Inflammatory macrophage treated with lipopolysaccharide for 4 hours (primary cell): ENCODE data around the gene ABHD10.
A peak's percentile ranks its signal among the peaks of the same experiment; 100 is the strongest.

ENCODE experiments used
- DNase-seq: peaks from one replicate; pipeline ENCODE4 v3.0.0-alpha.2; 2020

The ABHD10 gene

GRCh38 chr3:111978583-111979433 lies at the start of gene ABHD10:
ABHD10 (plus strand) TSS chr3:111979026; CDS start chr3:111979062, 36 bp downstream.
- DNase-seq: peak; percentile 99

GRCh38 chr3:111929484-111929883 lies 49.3 kb upstream of the ABHD10 start:
- no peak for DNase-seq

- DNase-seq: no peak
Observed at GRCh38 chr3:111932946-111933345, 45.9 kb upstream of the ABHD10 start.

- no peak for DNase-seq
Observed at GRCh38 chr3:111936191-111936841, 42.5 kb upstream of the ABHD10 start.

- DNase-seq: no peak
Observed at GRCh38 chr3:111936967-111937366, 41.9 kb upstream of the ABHD10 start.

- no peak for DNase-seq
Observed at GRCh38 chr3:111937871-111938270, 41.0 kb upstream of the ABHD10 start.

GRCh38 chr3:111939873-111940272 lies 39.0 kb upstream of the ABHD10 start:
- DNase-seq: no peak

- DNase-seq: no peak
Observed at GRCh38 chr3:111943533-111943932, 35.3 kb upstream of the ABHD10 start.

- DNase-seq: peak; percentile 38
Observed at GRCh38 chr3:111944372-111944771, 34.5 kb upstream of the ABHD10 start.

- DNase-seq: no peak
Observed at GRCh38 chr3:111947231-111947630, 31.6 kb upstream of the ABHD10 start.

- no peak for DNase-seq
Observed at GRCh38 chr3:111948786-111949185, 30.0 kb upstream of the ABHD10 start.

- no peak for DNase-seq
Observed at GRCh38 chr3:111949712-111950111, 29.1 kb upstream of the ABHD10 start.

- DNase-seq: no peak
Observed at GRCh38 chr3:111951032-111951431, 27.8 kb upstream of the ABHD10 start.

GRCh38 chr3:111952086-111952485 lies 26.7 kb upstream of the ABHD10 start:
- DNase-seq: no peak

GRCh38 chr3:111952866-111953450 lies 25.9 kb upstream of the ABHD10 start:
- DNase-seq: no peak

GRCh38 chr3:111954228-111954990 lies 24.4 kb upstream of the ABHD10 start:
- no peak for DNase-seq

- DNase-seq: no peak
Observed at GRCh38 chr3:111955876-111956275, 22.9 kb upstream of the ABHD10 start.

- DNase-seq: no peak
Observed at GRCh38 chr3:111956449-111956848, 22.4 kb upstream of the ABHD10 start.

GRCh38 chr3:111956995-111957734 lies 21.7 kb upstream of the ABHD10 start:
- DNase-seq: no peak

- DNase-seq: no peak
Observed at GRCh38 chr3:111961461-111962164, 17.2 kb upstream of the ABHD10 start.

- DNase-seq: peak; percentile 90
Observed at GRCh38 chr3:111963424-111963823, 15.4 kb upstream of the ABHD10 start.

- DNase-seq: no peak
Observed at GRCh38 chr3:111965484-111965883, 13.3 kb upstream of the ABHD10 start.
